Stomach (tissue), 4 donors: ENCODE data around the gene ST6GALNAC3.

Experiments used
- CTCF ChIP-seq, 7 experiments: fragments of 450-650 bp in 4 of 7; fragments of 200-600 bp in 3 of 7; sonication (generic) in 3 of 7; IDR thresholded peaks; one replicate each; pipeline ENCODE4 v1.5.1; 2016 to 2019; ENCODE audit warnings: antibody characterized with exemption in 7 of 7, control low read depth in 2 of 7, mild to moderate bottlenecking in 1 of 7
- EP300 ChIP-seq: sonication (generic); formaldehyde crosslinking; IDR thresholded peaks from one replicate; pipeline ENCODE4 v1.6.1; 2017; ENCODE audit warnings: antibody characterized with exemption
- POLR2A ChIP-seq, 4 donors: fragments of 450-650 bp; IDR thresholded peaks; one replicate each; pipeline ENCODE4 v1.6.1; 2016; ENCODE audit warnings: antibody characterized with exemption in 4 of 4, control low read depth in 2 of 4, mild to moderate bottlenecking in 1 of 4, moderate library complexity in 1 of 4
- POLR2AphosphoS5 ChIP-seq, 3 donors: sonication (generic); formaldehyde crosslinking; IDR thresholded peaks; one replicate each; pipeline ENCODE4 v1.6.1; 2016; ENCODE audit warnings: antibody characterized with exemption in 3 of 3

- TF ChIP-seq CTCF (IDR thresholded peaks at IDR 0.05) (no peak), EP300 (no peak), POLR2A (IDR thresholded peaks at IDR 0.05) (no peak), POLR2AphosphoS5 (IDR thresholded peaks at IDR 0.05) (no peak)
These were observed 540.9 kb downstream of the ST6GALNAC3 start for GRCh38 chr1:76615253-76616035.
